Measurements from ENCODE around the gene LSG1. TPM values are rescaled to one million over a fixed set of nuclear protein-coding genes. Genes with fewer than 3 reads are reported as not detected.

LSG1 gene
- total RNA-seq, 1 donor from 2014 or later, result 51.0 TPM

DNA sequence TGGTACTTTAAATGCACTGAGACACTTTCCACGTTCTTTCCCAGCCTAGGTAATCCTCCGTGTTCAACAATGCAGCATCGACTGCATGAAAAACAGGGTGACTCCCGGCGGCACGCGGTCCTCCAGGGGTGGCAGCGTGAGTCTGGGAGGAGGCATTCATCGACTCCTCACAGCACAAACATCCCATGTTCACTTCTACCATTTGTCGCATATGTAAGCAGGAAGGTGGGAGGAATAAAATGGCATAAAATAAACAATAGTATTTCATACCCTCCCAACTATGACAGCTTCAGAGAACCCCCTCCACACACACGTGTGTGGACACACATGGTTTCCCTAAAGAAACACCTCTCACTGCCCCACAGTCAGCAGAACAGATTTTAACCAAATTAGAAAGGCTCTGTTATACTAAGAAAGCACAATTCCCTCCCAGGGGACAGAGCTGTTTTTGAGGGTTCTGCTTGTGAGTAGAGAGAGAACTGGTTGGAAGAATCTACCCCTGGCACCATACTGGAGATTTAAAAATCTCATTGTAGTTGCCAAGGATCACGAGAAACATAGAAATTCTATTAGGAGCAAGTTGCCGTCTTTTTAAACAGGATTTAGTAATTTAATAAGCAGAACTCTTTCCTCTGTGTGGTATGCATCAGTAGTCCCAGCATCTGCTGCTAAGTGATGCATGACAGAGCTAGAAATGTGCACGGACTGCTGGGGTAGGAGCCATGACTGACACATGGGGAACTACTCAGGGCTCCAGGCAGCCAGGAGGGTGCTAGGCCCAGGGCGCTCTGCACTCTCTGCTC is 19.7 kb upstream of the LSG1 start:
- peaks cover 3% of the 10 kb centered on the region for H3K4me1 Mint-ChIP-seq (ENCODE audit: low read depth)
- no peaks in the 10 kb centered on the region for H3K36me3 Mint-ChIP-seq (ENCODE audit: insufficient read depth)
- no peak overlapping the region for H3K4me3 Mint-ChIP-seq (ENCODE audit: low read depth)
- H3K27ac Mint-ChIP-seq, result no peak overlapping the region
- H3K27me3 Mint-ChIP-seq, result peaks cover 53% of the 10 kb centered on the region
- H3K9me3 Mint-ChIP-seq (ENCODE audit: low read depth), result no peaks in the 10 kb centered on the region
- TF ChIP-seq, protein P1, sequence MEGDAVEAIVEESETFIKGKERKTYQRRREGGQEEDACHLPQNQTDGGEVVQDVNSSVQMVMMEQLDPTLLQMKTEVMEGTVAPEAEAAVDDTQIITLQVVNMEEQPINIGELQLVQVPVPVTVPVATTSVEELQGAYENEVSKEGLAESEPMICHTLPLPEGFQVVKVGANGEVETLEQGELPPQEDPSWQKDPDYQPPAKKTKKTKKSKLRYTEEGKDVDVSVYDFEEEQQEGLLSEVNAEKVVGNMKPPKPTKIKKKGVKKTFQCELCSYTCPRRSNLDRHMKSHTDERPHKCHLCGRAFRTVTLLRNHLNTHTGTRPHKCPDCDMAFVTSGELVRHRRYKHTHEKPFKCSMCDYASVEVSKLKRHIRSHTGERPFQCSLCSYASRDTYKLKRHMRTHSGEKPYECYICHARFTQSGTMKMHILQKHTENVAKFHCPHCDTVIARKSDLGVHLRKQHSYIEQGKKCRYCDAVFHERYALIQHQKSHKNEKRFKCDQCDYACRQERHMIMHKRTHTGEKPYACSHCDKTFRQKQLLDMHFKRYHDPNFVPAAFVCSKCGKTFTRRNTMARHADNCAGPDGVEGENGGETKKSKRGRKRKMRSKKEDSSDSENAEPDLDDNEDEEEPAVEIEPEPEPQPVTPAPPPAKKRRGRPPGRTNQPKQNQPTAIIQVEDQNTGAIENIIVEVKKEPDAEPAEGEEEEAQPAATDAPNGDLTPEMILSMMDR (IDR thresholded peaks at IDR 0.05; ENCODE audit: unreplicated experiment), result no peak
- no peak for DNase-seq (ENCODE audit: low spot score, unreplicated experiment)

DNA sequence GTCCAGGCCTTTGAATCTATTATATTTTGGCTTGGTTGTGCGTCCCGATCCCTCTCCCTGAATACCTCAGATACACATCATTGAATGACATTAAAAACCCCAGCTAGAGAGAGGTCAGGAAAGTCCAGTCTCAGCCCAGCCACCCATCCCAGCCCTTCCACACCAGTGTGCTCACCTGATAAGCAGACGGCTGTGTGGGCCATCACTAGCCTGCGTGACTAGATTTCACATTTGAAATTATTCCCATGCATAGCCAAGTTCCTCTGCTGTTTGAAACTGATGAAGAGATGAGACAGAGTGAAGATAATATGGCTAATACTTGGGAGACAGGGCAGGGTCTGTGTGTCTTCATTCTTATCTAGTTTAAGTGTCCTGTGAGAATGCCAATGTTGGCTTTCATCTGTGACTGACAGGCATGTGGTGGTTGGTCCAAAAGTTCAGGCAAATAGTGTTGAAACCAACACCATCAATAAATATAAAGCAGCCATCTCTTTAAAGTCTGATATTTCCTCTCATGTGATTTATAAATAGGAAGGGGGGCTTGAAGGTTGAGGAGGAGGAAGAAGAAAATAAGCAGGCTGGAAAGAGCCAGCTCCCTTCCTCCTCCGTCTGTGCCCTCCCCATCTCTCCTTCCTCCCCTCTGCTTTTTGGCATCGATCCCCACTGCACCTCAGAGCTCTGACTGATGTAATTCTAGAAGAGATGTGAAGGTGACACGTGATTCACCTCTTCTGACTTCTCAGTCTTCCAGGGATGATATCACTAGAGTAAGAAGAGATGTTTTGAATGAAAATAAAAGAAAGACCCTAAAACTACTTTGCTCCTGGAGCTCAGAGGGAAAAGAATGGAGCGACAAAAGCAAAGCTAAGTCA is 18.7 kb upstream of the LSG1 start:
- H3K9me3 Mint-ChIP-seq (ENCODE audit: low read depth), result no peaks in the 10 kb centered on the region
- DNase-seq (ENCODE audit: low spot score, unreplicated experiment), result no peak
- peaks cover 50% of the 10 kb centered on the region for H3K27me3 Mint-ChIP-seq
- H3K27ac Mint-ChIP-seq, result no peak overlapping the region
- TF ChIP-seq, protein P1 (IDR thresholded peaks at IDR 0.05; ENCODE audit: unreplicated experiment), result no peak
- no peaks in the 10 kb centered on the region for H3K36me3 Mint-ChIP-seq (ENCODE audit: insufficient read depth)
- H3K4me1 Mint-ChIP-seq (ENCODE audit: low read depth), result peaks cover 5% of the 10 kb centered on the region
- no peak overlapping the region for H3K4me3 Mint-ChIP-seq (ENCODE audit: low read depth)

DNA sequence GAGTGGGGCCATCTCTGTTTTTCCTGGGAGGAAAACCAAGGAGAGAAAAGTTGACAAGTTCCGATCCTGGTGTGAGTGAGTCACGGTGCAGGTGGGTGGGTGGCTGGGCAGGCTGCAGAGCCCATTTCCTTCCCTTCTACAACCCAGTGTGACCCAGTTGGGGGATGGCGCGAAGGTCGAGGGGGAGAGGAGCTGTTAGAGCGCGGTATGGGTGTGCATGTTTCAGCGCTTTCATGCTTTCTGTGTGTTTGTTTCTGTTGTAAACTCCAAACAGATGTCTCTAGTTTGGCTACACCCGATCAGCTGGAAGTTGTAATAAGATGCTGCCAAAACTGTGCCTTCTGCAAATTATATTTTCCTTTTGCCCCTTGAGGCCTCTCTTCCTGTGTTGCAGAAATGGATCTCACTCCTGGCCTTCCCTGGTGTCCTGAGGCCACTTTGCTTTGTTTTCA is 17.5 kb upstream of the LSG1 start:
- H3K27ac Mint-ChIP-seq, result no peak overlapping the region
- DNase-seq (ENCODE audit: low spot score, unreplicated experiment), result no peak
- peaks cover 9% of the 10 kb centered on the region for H3K4me1 Mint-ChIP-seq (ENCODE audit: low read depth)
- H3K27me3 Mint-ChIP-seq, result peaks cover 63% of the 10 kb centered on the region
- TF ChIP-seq, protein P1 (IDR thresholded peaks at IDR 0.05; ENCODE audit: unreplicated experiment), result no peak
- H3K9me3 Mint-ChIP-seq (ENCODE audit: low read depth), result no peaks in the 10 kb centered on the region
- no peak overlapping the region for H3K4me3 Mint-ChIP-seq (ENCODE audit: low read depth)
- no peaks in the 10 kb centered on the region for H3K36me3 Mint-ChIP-seq (ENCODE audit: insufficient read depth)

DNA sequence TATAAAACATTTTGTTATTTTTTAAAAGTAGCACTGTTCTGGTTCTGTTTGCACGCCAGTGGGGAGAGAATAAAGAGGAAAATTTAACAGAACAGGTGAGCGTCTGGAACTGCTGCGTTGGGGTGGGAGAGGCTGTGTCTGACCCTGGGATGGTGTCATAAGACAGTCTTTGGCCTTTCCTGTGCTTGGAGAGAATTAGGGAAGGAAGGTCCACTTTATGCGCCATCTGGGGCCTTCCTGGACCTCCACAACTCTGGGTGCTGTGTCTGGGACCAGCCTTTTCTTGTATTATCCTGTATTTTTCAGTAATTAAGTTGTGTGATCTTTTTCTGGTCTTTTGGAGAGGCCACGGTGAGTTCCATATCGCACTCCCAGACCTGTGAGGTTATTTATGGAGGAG is 17.0 kb upstream of the LSG1 start:
- TF ChIP-seq, protein P1 (IDR thresholded peaks at IDR 0.05; ENCODE audit: unreplicated experiment), result no peak
- Mint-ChIP-seq H3K4me1 (ENCODE audit: low read depth) (peaks cover 9% of the 10 kb centered on the region), H3K9me3 (ENCODE audit: low read depth) (no peaks in the 10 kb centered on the region), H3K36me3 (ENCODE audit: insufficient read depth) (no peaks in the 10 kb centered on the region), H3K27me3 (peaks cover 65% of the 10 kb centered on the region), H3K27ac (no peak overlapping the region), H3K4me3 (ENCODE audit: low read depth) (no peak overlapping the region)
- DNase-seq (ENCODE audit: low spot score, unreplicated experiment), result no peak

DNA sequence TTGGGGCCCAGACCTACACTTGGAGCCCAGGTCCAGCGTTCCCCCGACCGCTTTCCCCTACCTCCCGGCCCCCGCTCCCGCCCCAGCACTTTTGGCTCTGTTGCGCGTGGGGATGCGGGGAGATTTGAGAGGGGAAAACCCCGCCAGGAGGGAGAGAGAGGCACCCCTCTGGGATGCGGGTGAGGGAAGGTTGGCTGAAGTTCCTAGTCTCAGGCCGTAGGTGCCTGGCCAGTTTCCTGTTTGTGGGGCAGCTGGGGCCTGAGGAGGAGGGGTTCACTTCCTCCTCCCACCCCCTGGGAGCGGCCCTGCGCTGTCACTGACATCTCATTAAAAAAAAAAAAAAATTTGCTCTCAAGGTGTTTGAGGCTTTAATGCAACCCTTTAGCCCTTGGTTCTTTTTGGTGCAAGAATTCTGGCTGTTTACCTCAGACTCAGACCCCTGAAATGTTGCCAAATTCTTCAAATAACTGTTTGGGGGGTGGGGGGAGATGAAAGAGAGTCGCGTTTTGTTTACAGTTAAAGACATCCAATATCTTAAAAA is 16.3 kb upstream of the LSG1 start:
- Mint-ChIP-seq H3K9me3 (ENCODE audit: low read depth) (no peaks in the 10 kb centered on the region), H3K4me1 (ENCODE audit: low read depth) (peaks cover 9% of the 10 kb centered on the region), H3K27ac (no peak overlapping the region), H3K36me3 (ENCODE audit: insufficient read depth) (no peaks in the 10 kb centered on the region), H3K4me3 (ENCODE audit: low read depth) (no peak overlapping the region), H3K27me3 (peaks cover 69% of the 10 kb centered on the region)
- TF ChIP-seq, protein P1 (IDR thresholded peaks at IDR 0.05; ENCODE audit: unreplicated experiment), result no peak
- DNase-seq (ENCODE audit: low spot score, unreplicated experiment), result no peak

Data from progenitor cell of endocrine pancreas (in vitro differentiated cells).